LNCAP (cell line): Measurements from ENCODE around the gene SLC5A9.

Source experiments
- CTCF ChIP-seq: fragments of 450-650 bp; IDR thresholded peaks from 2 replicates; pipeline ENCODE4 v1.5.1; 2017; ENCODE audit warnings: mild to moderate bottlenecking

The SLC5A9 gene

GRCh38 chr1:48224791-48225190, 2.3 kb downstream of the SLC5A9 start:
- no peak for TF ChIP-seq CTCF

- no peak for TF ChIP-seq CTCF
Measured at GRCh38 chr1:48225579-48225978, 3.1 kb downstream of the SLC5A9 start.

GRCh38 chr1:48227165-48228013, 4.9 kb downstream of the SLC5A9 start:
- TF ChIP-seq CTCF: no peak

GRCh38 chr1:48228156-48228555, 5.6 kb downstream of the SLC5A9 start:
- TF ChIP-seq CTCF: no peak; the same call in 1 of the 2 replicates

- no peak for TF ChIP-seq CTCF
Measured at GRCh38 chr1:48229317-48229716, 6.8 kb downstream of the SLC5A9 start.

GRCh38 chr1:48230236-48230635, 7.7 kb downstream of the SLC5A9 start:
- TF ChIP-seq CTCF: no peak

- no peak for TF ChIP-seq CTCF
Measured at GRCh38 chr1:48232722-48233121, 10.2 kb downstream of the SLC5A9 start.
